ENCODE data around the gene ALOX12. TPM values are rescaled to one million over a fixed set of nuclear protein-coding genes. Genes with fewer than 3 reads are reported as not detected.

The ALOX12 gene
- polyA plus RNA-seq, 3 donors = 0.29 to 1.2 TPM; not detected in 1

DNA sequence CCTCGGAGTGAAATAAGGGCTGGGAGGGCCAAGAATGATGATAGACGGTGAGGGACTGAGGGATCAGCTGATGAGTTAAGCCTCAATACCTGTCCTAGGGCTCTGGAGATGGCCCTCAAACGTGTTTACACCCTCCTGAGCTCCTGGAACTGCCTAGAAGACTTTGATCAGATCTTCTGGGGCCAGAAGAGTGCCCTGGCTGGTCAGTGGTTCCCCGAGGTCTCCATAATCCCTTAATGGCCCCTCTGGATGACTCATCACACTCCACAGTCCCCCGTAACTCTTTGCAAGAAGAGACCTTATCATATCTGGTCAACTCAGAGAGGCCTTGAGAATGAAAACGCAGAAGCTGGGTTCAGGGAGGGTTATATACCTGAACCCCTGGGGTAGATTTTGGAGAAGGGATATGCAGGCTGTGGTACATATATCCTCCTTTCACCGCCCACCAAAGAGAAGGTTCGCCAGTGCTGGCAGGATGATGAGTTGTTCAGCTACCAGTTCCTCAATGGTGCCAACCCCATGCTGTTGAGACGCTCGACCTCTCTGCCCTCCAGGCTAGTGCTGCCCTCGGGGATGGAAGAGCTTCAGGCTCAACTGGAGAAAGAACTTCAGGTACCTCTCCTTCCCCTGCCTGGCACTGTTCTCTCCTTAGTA, 3.1 kb downstream of the ALOX12 start:
- H3K4me2 ChIP-seq (replicated peaks; ENCODE audit: extremely low read depth, low read length, poor library complexity, severe bottlenecking) = no peak overlapping the region
- H3K27me3 Mint-ChIP-seq (ENCODE audit: low read depth in 3 of 3) = peaks cover 1 to 11% (median 5%) of the 10 kb centered on the region in 3 donors
- DNase-seq = no peak
- peaks cover 51 to 74% of the 10 kb centered on the region in 2 donors for H3K36me3 ChIP-seq (replicated peaks in 1 of 2; ENCODE audit: control insufficient read depth in 1 of 2, insufficient read depth in 2 of 2, low read length in 2 of 2)
- H3K9me3 Mint-ChIP-seq = peaks cover 0 to 3% (median 0%) of the 10 kb centered on the region in 7 donors
- peaks cover 0 to 15% of the 10 kb centered on the region in 2 donors for H3K4me1 ChIP-seq (ENCODE audit: control insufficient read depth in 1 of 2, insufficient read depth in 2 of 2, low read length in 2 of 2)
- H3K27me3 ChIP-seq (ENCODE audit: control insufficient read depth in 2 of 2, insufficient read depth in 2 of 2, low read length in 2 of 2) = no peaks in the 10 kb centered on the region
- peaks cover 64 to 68% of the 10 kb centered on the region in 2 donors for H3K36me3 Mint-ChIP-seq
- 78% methylated on average over 7 of the region's 11 CpGs for WGBS (ENCODE audit: insufficient coverage)
- H3K27ac Mint-ChIP-seq = no peak overlapping the region
- no peak overlapping the region for H3K9ac ChIP-seq (ENCODE audit: insufficient read depth, low read length, poor library complexity, severe bottlenecking)
- H3K4me3 ChIP-seq (replicated peaks in 1 of 3; ENCODE audit: low read depth in 2 of 3, low read length in 3 of 3) = no peak overlapping the region
- intact Hi-C loops (cut with micrococcal nuclease) = loop anchor here in 1 of 2 donors (10.0 kb wide), 1 partner anchor 334 kb away; no protein-coding TSS in a partner anchor
- H4K20me1 ChIP-seq (ENCODE audit: insufficient read depth, low read length) = peaks cover 84% of the 10 kb centered on the region
- no peak overlapping the region for H2AFZ ChIP-seq (ENCODE audit: insufficient read depth, low read depth, low read length, poor library complexity, severe bottlenecking)
- no peak for TF ChIP-seq CTCF (IDR thresholded peaks at IDR 0.05)
- no peak overlapping the region for H3K27ac ChIP-seq (ENCODE audit: low read depth in 1 of 2, low read length in 2 of 2)
- H3K9me3 ChIP-seq (replicated peaks in 1 of 2; ENCODE audit: control insufficient read depth in 1 of 2, insufficient read depth in 1 of 2, low read length in 2 of 2) = no peaks in the 10 kb centered on the region
- no peak overlapping the region for H3K4me3 Mint-ChIP-seq
- peaks cover 6% of the 10 kb centered on the region for H3K79me2 ChIP-seq (ENCODE audit: insufficient read depth, low read length)
- peaks cover 18% of the 10 kb centered on the region for H3K4me1 Mint-ChIP-seq

- no peak overlapping the region for H3K27ac Mint-ChIP-seq
- peaks cover 87% of the 10 kb centered on the region for H4K20me1 ChIP-seq (ENCODE audit: insufficient read depth, low read length)
- H3K27ac ChIP-seq (ENCODE audit: low read depth in 1 of 2, low read length in 2 of 2) = no peak overlapping the region
Measured at GRCh38 chr17:7001318-7001961, 5.6 kb downstream of the ALOX12 start.

More at GRCh38 chr17:7001318-7001961, 5.6 kb downstream of the ALOX12 start:
- peak; percentile 62 for TF ChIP-seq CTCF (IDR thresholded peaks at IDR 0.05)
- Histone ChIP-seq H3K79me2 (ENCODE audit: insufficient read depth, low read length) (peaks cover 15% of the 10 kb centered on the region), H3K9me3 (replicated peaks in 1 of 2; ENCODE audit: control insufficient read depth in 1 of 2, insufficient read depth in 1 of 2, low read length in 2 of 2) (no peaks in the 10 kb centered on the region), H3K27me3 (ENCODE audit: control insufficient read depth in 2 of 2, insufficient read depth in 2 of 2, low read length in 2 of 2) (no peaks in the 10 kb centered on the region), H2AFZ (ENCODE audit: insufficient read depth, low read depth, low read length, poor library complexity, severe bottlenecking) (no peak overlapping the region), H3K4me2 (replicated peaks; ENCODE audit: extremely low read depth, low read length, poor library complexity, severe bottlenecking) (no peak overlapping the region), H3K9ac (ENCODE audit: insufficient read depth, low read length, poor library complexity, severe bottlenecking) (no peak overlapping the region), H3K36me3 (replicated peaks in 1 of 2; ENCODE audit: control insufficient read depth in 1 of 2, insufficient read depth in 2 of 2, low read length in 2 of 2) (peaks cover 53 to 76% of the 10 kb centered on the region in 2 donors), H3K4me1 (ENCODE audit: control insufficient read depth in 1 of 2, insufficient read depth in 2 of 2, low read length in 2 of 2) (peaks cover 0 to 4% of the 10 kb centered on the region in 2 donors), H3K4me3 (replicated peaks in 1 of 3; ENCODE audit: low read depth in 2 of 3, low read length in 3 of 3) (no peak overlapping the region)
- Mint-ChIP-seq H3K27me3 (ENCODE audit: low read depth in 3 of 3) (peaks cover 1 to 5% (median 2%) of the 10 kb centered on the region in 3 donors), H3K9me3 (peaks cover 0 to 3% (median 0%) of the 10 kb centered on the region in 7 donors), H3K4me1 (peaks cover 16% of the 10 kb centered on the region), H3K4me3 (no peak overlapping the region), H3K36me3 (peaks cover 70 to 73% of the 10 kb centered on the region in 2 donors)
- intact Hi-C loops (cut with micrococcal nuclease) = no loop called here
- DNase-seq = peak in 1 of 3 donors; percentile 16
- WGBS (ENCODE audit: insufficient coverage) = 91% methylated on average over 4 of the region's 10 CpGs
